OCI-LY7 (cell line): Measurements from ENCODE around the gene FCN1.

Experiments
- CTCF ChIP-seq: fragments of 200-600 bp; sonication (generic); conservative IDR thresholded peaks from 2 replicates; pipeline ENCODE4 v1.5.1; 2014; ENCODE audit warnings: mild to moderate bottlenecking, antibody characterized with exemption, low read length, moderate library complexity, mixed read lengths
- EZH2phosphoT487 ChIP-seq: fragments of 200-600 bp; sonication (generic); IDR thresholded peaks from 2 replicates; pipeline ENCODE4 v1.6.1; 2018; ENCODE audit warnings: low read depth, borderline replicate concordance, mild to moderate bottlenecking, mixed run types, antibody characterized with exemption, low read length, moderate library complexity, mixed read lengths

GRCh38 chr9:134925011-134925511 is 7.3 kb upstream of the FCN1 start:
- TF ChIP-seq CTCF (no peak), EZH2phosphoT487 (no peak)
